B cell (primary cell): ENCODE data around the gene MVK. TPM values are rescaled to one million over a fixed set of nuclear protein-coding genes. Genes with fewer than 3 reads are reported as not detected.

Experiments used
- ATAC-seq: fragments of 200-7000 bp; cut with Tn5 transposase; one replicate; pipeline ENCODE4 v1.10.0; 2021; ENCODE audit warnings: low read depth, mild to moderate bottlenecking, moderate number of reproducible peaks, moderate library complexity
- CTCF ChIA-PET: fragments of 350-600 bp; sonication (Branson Sonifier 250); formaldehyde crosslinking; loops from one replicate; lab custom pipeline; 2021; ENCODE audit warnings: antibody characterized with exemption, inconsistent platforms; lab: Charles Lee
- POLR2A ChIA-PET: fragments of 350-600 bp; sonication (Branson Sonifier 250); formaldehyde crosslinking; loops from one replicate; lab custom pipeline; 2021; ENCODE audit warnings: antibody characterized with exemption; lab: Charles Lee
- DNase-seq: peaks from one replicate; pipeline ENCODE4 v3.0.0; 2013
- H2AFZ ChIP-seq: 2 replicates; pipeline ENCODE4 v1.6.1; 2012; ENCODE audit warnings: mild to moderate bottlenecking, low read depth, low read length; ENCODE audit not compliant: insufficient read depth, poor library complexity, severe bottlenecking
- H3K27ac ChIP-seq, 2 donors: 1 replicate in 1 of 2; 2 replicates in 1 of 2; pipeline ENCODE4 v1.5.1; 2012 to 2013; ENCODE audit warnings: low read length in 2 of 2, mild to moderate bottlenecking in 2 of 2, moderate library complexity in 1 of 2
- H3K27me3 ChIP-seq, 4 experiments: fragments of 200-600 bp in 1 of 4; sonication (generic) in 1 of 4; replicated peaks in 1 of 4; 1 replicate in 2 of 4; 2 replicates in 2 of 4; pipeline versions ENCODE4 v1.6.1 to v1.7.0; 2013 to 2016; ENCODE audit warnings: low read length in 3 of 4, mild to moderate bottlenecking in 2 of 4, mixed read lengths in 1 of 4, moderate library complexity in 1 of 4; ENCODE audit not compliant: insufficient read depth in 4 of 4, control insufficient read depth in 3 of 4; ENCODE audit errors: control extremely low read depth in 1 of 4
- H3K36me3 ChIP-seq, 2 experiments: replicated peaks in 1 of 2; 1 replicate in 1 of 2; 2 replicates in 1 of 2; pipeline versions ENCODE4 v1.6.1 to v1.7.1; 2013; ENCODE audit warnings: low read length in 1 of 2; ENCODE audit not compliant: insufficient read depth in 2 of 2, control insufficient read depth in 1 of 2; ENCODE audit errors: control extremely low read depth in 1 of 2, extremely low read depth in 1 of 2
- H3K4me1 ChIP-seq, 2 donors: fragments of 200-600 bp in 1 of 2; sonication (generic) in 1 of 2; 1 replicate in 1 of 2; 2 replicates in 1 of 2; pipeline versions ENCODE4 v1.5.1 to v1.6.1; 2013 to 2017; ENCODE audit warnings: low read length in 2 of 2; ENCODE audit not compliant: control insufficient read depth in 2 of 2, insufficient read depth in 2 of 2
- H3K4me2 ChIP-seq: replicated peaks from 2 replicates; pipeline ENCODE3; 2012; ENCODE audit warnings: mild to moderate bottlenecking, low read depth, low read length; ENCODE audit not compliant: poor library complexity, severe bottlenecking
- H3K4me3 ChIP-seq, 5 experiments: fragments of 200-600 bp in 1 of 5; sonication (generic) in 1 of 5; 1 replicate in 3 of 5; 2 replicates in 2 of 5; pipeline versions ENCODE4 v1.5.1 to v1.7.0; 2011 to 2016; ENCODE audit warnings: low read length in 4 of 5, mild to moderate bottlenecking in 4 of 5, low read depth in 2 of 5, control low read depth in 1 of 5, moderate library complexity in 1 of 5; ENCODE audit not compliant: insufficient read depth in 1 of 5; ENCODE audit errors: control extremely low read depth in 1 of 5, extremely low read depth in 1 of 5
- H3K79me2 ChIP-seq: fragments of 200-600 bp; sonication (generic); one replicate; pipeline ENCODE4 v1.6.0; 2016; ENCODE audit warnings: low read length; ENCODE audit not compliant: control insufficient read depth, insufficient read depth
- H3K9ac ChIP-seq: fragments of 200-600 bp; sonication (generic); 2 replicates; pipeline ENCODE4 v1.6.1; 2017; ENCODE audit warnings: mild to moderate bottlenecking, low read length, moderate library complexity
- H3K9me3 ChIP-seq, 3 donors: one replicate each; pipeline versions ENCODE4 v1.6.1 to v1.7.1; 2013; ENCODE audit warnings: low read length in 2 of 3; ENCODE audit not compliant: control insufficient read depth in 2 of 3, insufficient read depth in 1 of 3; ENCODE audit errors: control extremely low read depth in 1 of 3
- H4K20me1 ChIP-seq: 2 replicates; pipeline ENCODE4 v1.6.0; 2012; ENCODE audit warnings: mild to moderate bottlenecking, low read length; ENCODE audit not compliant: insufficient read depth, control insufficient read depth, poor library complexity, severe bottlenecking
- H3K27ac Mint-ChIP-seq: one replicate; pipeline ENCODE4 v1.8.0; 2021; ENCODE audit warnings: mixed read lengths
- H3K27me3 Mint-ChIP-seq: one replicate; pipeline ENCODE4 v1.8.0; 2021; ENCODE audit warnings: mixed read lengths
- H3K4me1 Mint-ChIP-seq: one replicate; pipeline ENCODE4 v1.8.0; 2021; ENCODE audit warnings: mixed read lengths
- H3K4me3 Mint-ChIP-seq: one replicate; pipeline ENCODE4 v1.8.0; 2021; ENCODE audit warnings: mixed read lengths
- H3K9me3 Mint-ChIP-seq: one replicate; pipeline ENCODE4 v1.8.0; 2022; ENCODE audit warnings: mixed read lengths; ENCODE audit not compliant: insufficient read depth
- CTCF ChIP-seq: fragments of 200-600 bp; IDR thresholded peaks from one replicate; pipeline ENCODE4 v1.8.0; 2022; ENCODE audit warnings: antibody characterized with exemption, mild to moderate bottlenecking
- EZH2 ChIP-seq: IDR thresholded peaks from 2 replicates; pipeline ENCODE4 v1.6.1; 2012; ENCODE audit warnings: borderline replicate concordance, low read depth, mild to moderate bottlenecking, moderate library complexity, low read length; ENCODE audit not compliant: insufficient read depth, poor library complexity, severe bottlenecking
- WGBS: methylation state at CpG from one replicate; pipeline ENCODE4 v1.1.5; 2013; ENCODE audit warnings: missing lambda C conversion rate; ENCODE audit not compliant: insufficient coverage; 5-methylcytosine and 5-hydroxymethylcytosine counted together
- intact Hi-C: fragments of 100-400 bp; cut with micrococcal nuclease; formaldehyde crosslinking; loops from one replicate; pipeline ENCODE4 v1.10.0; 2022
- polyA plus RNA-seq: library from polyadenylated mRNA; depleted of rRNA; stranded (reverse); fragments of >200 nt; gene quantifications from 2 replicates; pipeline ENCODE4 v1.2.3, GENCODE V29; 2012
- total RNA-seq, 2 donors: library from RNA; stranded (reverse); fragments of 120-200 nt in 1 of 2; gene quantifications; 1 replicate in 1 of 2; 2 replicates in 1 of 2; pipeline versions ENCODE4 v1.2.3 to v1.2.4, GENCODE V29; 2013 to 2022

Gene MVK
- total and polyA plus RNA-seq, 2 donors (not counting 1 experiment from before 2014, with no cell fraction given) = 12.1 to 12.5 TPM

- H3K36me3 ChIP-seq = peaks cover 0 to 23% of the 10 kb centered on the region in 2 experiments
- CTCF ChIA-PET = interaction anchor here (0.9 kb wide), 1 partner anchor 10 kb away, joined by 3 read pairs; no protein-coding TSS in a partner anchor
Measured at GRCh38 chr12:109587921-109588320, 14.3 kb downstream of the MVK start.

More at GRCh38 chr12:109587921-109588320, 14.3 kb downstream of the MVK start:
- H3K27me3 ChIP-seq = no peaks in the 10 kb centered on the region
- H3K4me2 ChIP-seq = no peak overlapping the region
- H3K27ac ChIP-seq = no peak overlapping the region
- Mint-ChIP-seq H3K9me3 (no peaks in the 10 kb centered on the region), H3K27ac (no peak overlapping the region), H3K27me3 (no peaks in the 10 kb centered on the region), H3K4me1 (no peaks in the 10 kb centered on the region), H3K4me3 (no peak overlapping the region)
- DNase-seq = no peak
- POLR2A ChIA-PET = no interaction called here
- H4K20me1 ChIP-seq = no peaks in the 10 kb centered on the region
- H2AFZ ChIP-seq = no peak overlapping the region
- no peaks in the 10 kb centered on the region for H3K9me3 ChIP-seq
- intact Hi-C loops = no loop called here
- no peaks in the 10 kb centered on the region for H3K4me1 ChIP-seq
- WGBS = 96% methylated on average over 14 of the region's 18 CpGs
- no peak overlapping the region for H3K4me3 ChIP-seq
- no peak for ATAC-seq
- TF ChIP-seq CTCF = no peak
- TF ChIP-seq EZH2 = no peak
- H3K9ac ChIP-seq = no peak overlapping the region
- H3K79me2 ChIP-seq = no peaks in the 10 kb centered on the region
